ENCODE measurements around the gene PHYHIPL.

DNA sequence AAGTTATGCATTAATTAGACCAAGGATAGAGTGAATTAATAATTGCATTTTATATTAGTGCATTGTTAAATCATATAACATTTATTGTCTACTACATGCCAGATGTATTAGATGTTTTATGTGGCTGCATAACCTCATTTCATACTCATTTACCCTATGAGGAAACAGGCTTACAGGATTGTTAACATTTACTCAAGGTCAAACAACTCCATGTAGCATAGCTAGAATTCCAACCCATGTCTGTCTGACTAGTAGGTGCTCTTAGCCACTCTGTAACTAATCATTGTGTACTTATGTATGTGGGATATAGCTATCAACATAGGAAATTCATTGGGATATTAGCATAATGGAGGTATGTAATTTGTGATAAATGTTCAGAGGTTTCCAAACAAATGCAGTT lies 46.3 kb downstream of the PHYHIPL start:
- TF ChIP-seq JUN (IDR thresholded peaks at IDR 0.05; ENCODE audit: borderline replicate concordance, insufficient read depth, insufficient read length, low read depth) (no peak), POLR2A (IDR thresholded peaks at IDR 0.05; ENCODE audit: low read depth, low read length) (no peak), EZH2 (IDR thresholded peaks at IDR 0.05; ENCODE audit: borderline replicate concordance, low read depth, low read length, severe bottlenecking) (no peak), POLR2AphosphoS5 (IDR thresholded peaks at IDR 0.05; ENCODE audit: insufficient read depth, low read depth, low read length) (no peak), FOS (IDR thresholded peaks at IDR 0.05; ENCODE audit: borderline replicate concordance, insufficient read depth, low read length) (no peak)
- TF ChIP-seq, protein P1, sequence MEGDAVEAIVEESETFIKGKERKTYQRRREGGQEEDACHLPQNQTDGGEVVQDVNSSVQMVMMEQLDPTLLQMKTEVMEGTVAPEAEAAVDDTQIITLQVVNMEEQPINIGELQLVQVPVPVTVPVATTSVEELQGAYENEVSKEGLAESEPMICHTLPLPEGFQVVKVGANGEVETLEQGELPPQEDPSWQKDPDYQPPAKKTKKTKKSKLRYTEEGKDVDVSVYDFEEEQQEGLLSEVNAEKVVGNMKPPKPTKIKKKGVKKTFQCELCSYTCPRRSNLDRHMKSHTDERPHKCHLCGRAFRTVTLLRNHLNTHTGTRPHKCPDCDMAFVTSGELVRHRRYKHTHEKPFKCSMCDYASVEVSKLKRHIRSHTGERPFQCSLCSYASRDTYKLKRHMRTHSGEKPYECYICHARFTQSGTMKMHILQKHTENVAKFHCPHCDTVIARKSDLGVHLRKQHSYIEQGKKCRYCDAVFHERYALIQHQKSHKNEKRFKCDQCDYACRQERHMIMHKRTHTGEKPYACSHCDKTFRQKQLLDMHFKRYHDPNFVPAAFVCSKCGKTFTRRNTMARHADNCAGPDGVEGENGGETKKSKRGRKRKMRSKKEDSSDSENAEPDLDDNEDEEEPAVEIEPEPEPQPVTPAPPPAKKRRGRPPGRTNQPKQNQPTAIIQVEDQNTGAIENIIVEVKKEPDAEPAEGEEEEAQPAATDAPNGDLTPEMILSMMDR (IDR thresholded peaks at IDR 0.05; ENCODE audit: extremely low read depth in 1 of 2, insufficient read depth in 1 of 2, low read depth in 1 of 2, low read length in 2 of 2) = no peak
- TF ChIP-seq, protein P2, sequence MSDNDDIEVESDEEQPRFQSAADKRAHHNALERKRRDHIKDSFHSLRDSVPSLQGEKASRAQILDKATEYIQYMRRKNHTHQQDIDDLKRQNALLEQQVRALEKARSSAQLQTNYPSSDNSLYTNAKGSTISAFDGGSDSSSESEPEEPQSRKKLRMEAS (IDR thresholded peaks at IDR 0.05; ENCODE audit: insufficient read depth, insufficient read length) = no peak

Data from endothelial cell of umbilical vein (primary cell).